ENCODE results near the gene TACC3. TPM values are rescaled to one million over a fixed set of nuclear protein-coding genes. Genes with fewer than 3 reads are reported as not detected.

The TACC3 gene
- total and polyA plus RNA-seq, 2 experiments from 2014 or later: 18.1 to 78.2 TPM

DNA sequence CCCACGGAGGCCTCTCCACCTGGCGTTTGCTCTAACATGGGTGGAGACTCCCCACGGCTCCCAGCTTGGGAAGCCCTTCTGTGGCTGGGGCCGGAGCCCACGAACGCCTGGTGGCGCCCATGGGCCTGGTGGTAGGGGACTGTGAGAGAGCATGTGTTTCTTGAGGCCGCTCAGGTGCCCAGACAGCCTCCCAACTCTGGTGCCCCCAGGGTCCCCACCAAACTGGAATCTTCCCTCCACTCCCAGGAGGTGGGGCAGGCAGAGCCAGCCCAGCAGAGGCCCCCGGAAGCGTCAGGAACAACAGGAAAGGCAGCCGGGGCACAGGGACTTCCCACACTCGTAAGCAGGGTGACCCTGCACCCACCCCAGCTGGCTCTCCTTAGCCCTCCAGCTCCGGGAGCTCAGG lies 38.5 kb downstream of the TACC3 start:
- Histone ChIP-seq H3K36me3 (no peaks in the 10 kb centered on the region), H3K4me3 (no peak overlapping the region), H3K9me3 (ENCODE audit: low read depth) (no peaks in the 10 kb centered on the region), H3K4me1 (ENCODE audit: low read depth) (no peaks in the 10 kb centered on the region), H3K27ac (no peak overlapping the region), H3K27me3 (no peaks in the 10 kb centered on the region)
- no peak for DNase-seq (ENCODE audit: low read depth in 1 of 2, low spot score in 1 of 2)
- TF ChIP-seq, protein P1, sequence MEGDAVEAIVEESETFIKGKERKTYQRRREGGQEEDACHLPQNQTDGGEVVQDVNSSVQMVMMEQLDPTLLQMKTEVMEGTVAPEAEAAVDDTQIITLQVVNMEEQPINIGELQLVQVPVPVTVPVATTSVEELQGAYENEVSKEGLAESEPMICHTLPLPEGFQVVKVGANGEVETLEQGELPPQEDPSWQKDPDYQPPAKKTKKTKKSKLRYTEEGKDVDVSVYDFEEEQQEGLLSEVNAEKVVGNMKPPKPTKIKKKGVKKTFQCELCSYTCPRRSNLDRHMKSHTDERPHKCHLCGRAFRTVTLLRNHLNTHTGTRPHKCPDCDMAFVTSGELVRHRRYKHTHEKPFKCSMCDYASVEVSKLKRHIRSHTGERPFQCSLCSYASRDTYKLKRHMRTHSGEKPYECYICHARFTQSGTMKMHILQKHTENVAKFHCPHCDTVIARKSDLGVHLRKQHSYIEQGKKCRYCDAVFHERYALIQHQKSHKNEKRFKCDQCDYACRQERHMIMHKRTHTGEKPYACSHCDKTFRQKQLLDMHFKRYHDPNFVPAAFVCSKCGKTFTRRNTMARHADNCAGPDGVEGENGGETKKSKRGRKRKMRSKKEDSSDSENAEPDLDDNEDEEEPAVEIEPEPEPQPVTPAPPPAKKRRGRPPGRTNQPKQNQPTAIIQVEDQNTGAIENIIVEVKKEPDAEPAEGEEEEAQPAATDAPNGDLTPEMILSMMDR (IDR thresholded peaks at IDR 0.05; ENCODE audit: low read depth, low read length): no peak

DNA sequence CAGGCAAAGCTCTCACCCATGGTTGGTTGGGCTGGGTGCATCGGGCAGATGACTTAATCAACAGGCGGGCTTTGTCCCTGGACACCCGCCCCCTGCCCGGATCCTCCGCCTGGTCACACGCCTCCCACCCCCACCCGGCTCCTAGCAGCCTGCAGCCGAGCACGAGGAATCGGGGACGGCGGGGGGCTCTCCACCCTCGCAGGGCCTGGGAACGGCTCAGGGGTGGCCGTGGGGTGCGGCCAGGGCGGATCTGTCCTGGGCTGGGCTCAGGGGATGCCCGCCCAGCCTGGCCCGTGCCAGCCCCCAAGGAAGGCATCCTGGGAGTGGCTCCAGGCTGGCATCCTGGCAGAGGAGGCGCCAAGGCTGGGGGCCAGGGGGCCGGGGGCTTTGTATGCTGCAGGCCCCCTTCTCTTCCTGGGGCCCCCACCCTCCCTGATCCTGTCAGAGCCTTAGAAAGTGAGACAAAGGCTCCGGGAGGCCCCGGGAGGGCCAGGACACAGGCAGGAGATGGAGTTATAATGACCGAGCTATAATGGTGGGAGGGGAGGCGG lies 39.3 kb downstream of the TACC3 start:
- no peaks in the 10 kb centered on the region for H3K4me1 ChIP-seq (ENCODE audit: low read depth)
- no peak for DNase-seq (ENCODE audit: low read depth in 1 of 2, low spot score in 1 of 2)
- no peak overlapping the region for H3K27ac ChIP-seq
- TF ChIP-seq, protein P1 (IDR thresholded peaks at IDR 0.05; ENCODE audit: low read depth, low read length): no peak
- H3K36me3 ChIP-seq: no peaks in the 10 kb centered on the region
- no peak overlapping the region for H3K4me3 ChIP-seq
- H3K27me3 ChIP-seq: no peaks in the 10 kb centered on the region
- no peaks in the 10 kb centered on the region for H3K9me3 ChIP-seq (ENCODE audit: low read depth)

DNA sequence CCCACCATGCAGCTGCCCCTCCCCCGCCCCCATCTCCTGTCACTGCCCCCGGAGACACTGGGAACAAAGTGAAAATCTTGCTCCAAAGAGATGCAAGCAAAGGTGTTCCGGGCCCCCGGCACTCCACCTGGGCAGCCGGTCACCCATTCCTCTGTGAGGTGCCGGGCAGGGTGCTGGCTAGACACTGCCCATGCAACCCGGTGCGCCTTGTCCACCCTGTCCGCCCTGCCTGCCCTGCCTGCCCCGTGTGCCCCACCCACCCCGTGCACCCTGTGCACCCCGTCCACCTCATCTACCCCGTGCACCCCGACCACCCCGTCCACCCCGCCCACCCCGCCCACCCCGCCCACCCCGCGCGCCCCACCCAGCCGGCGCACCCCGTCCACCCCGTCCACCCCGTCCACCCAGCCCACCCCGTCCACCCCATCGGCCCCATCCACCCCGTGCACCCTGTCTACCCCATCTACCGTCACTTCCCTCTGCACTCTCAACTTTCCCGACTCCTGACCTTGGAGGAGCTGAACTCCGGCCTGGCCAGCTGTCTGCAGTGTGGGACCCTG lies 39.9 kb downstream of the TACC3 start:
- DNase-seq (ENCODE audit: low read depth in 1 of 2, low spot score in 1 of 2): no peak
- H3K4me3 ChIP-seq: no peak overlapping the region
- TF ChIP-seq, protein P1 (IDR thresholded peaks at IDR 0.05; ENCODE audit: low read depth, low read length): no peak
- no peaks in the 10 kb centered on the region for H3K9me3 ChIP-seq (ENCODE audit: low read depth)
- no peaks in the 10 kb centered on the region for H3K27me3 ChIP-seq
- no peaks in the 10 kb centered on the region for H3K36me3 ChIP-seq
- no peaks in the 10 kb centered on the region for H3K4me1 ChIP-seq (ENCODE audit: low read depth)
- H3K27ac ChIP-seq: no peak overlapping the region

DNA sequence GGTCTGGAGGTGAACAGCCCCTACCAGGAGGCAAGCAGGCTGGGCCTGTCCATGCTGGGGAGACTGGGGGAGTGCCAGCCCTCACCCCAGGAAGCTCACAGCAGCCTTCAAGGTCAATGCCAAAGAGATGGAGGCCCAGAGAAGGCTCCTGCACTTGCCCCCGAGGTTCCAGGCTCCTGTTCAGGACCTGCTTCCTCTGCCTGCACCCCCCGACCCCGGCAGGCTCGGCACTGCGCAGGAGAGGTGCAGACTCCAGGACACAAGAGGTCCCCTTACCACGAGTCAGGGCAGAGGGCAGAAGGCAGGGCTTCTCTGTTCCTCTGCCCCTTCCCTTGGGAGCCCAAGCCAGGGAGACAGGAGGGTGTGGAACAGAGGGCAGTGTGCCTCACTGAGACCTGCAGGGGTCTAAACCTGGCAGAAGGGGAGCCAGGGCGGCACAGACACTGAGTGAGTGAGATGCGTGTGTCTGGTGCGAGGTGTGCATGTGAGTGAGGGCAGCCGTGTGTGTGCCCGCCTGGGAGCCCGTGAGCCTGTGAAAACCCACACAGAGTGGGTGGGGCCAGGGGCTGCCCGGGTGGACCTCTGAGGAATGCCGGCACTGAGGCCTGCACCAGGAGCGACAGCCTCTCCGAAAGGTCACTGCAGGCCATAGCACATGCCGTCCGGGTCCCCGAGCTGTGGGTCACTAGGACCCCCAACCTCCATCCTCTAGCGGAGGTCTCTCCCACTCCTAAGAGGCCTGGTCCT lies 41.1 kb downstream of the TACC3 start:
- H3K36me3 ChIP-seq: no peaks in the 10 kb centered on the region
- no peak for DNase-seq (ENCODE audit: low read depth in 1 of 2, low spot score in 1 of 2)
- H3K4me1 ChIP-seq (ENCODE audit: low read depth): peaks cover 4% of the 10 kb centered on the region
- H3K9me3 ChIP-seq (ENCODE audit: low read depth): no peaks in the 10 kb centered on the region
- no peak overlapping the region for H3K27ac ChIP-seq
- TF ChIP-seq, protein P1 (IDR thresholded peaks at IDR 0.05; ENCODE audit: low read depth, low read length): no peak
- no peaks in the 10 kb centered on the region for H3K27me3 ChIP-seq
- no peak overlapping the region for H3K4me3 ChIP-seq

DNA sequence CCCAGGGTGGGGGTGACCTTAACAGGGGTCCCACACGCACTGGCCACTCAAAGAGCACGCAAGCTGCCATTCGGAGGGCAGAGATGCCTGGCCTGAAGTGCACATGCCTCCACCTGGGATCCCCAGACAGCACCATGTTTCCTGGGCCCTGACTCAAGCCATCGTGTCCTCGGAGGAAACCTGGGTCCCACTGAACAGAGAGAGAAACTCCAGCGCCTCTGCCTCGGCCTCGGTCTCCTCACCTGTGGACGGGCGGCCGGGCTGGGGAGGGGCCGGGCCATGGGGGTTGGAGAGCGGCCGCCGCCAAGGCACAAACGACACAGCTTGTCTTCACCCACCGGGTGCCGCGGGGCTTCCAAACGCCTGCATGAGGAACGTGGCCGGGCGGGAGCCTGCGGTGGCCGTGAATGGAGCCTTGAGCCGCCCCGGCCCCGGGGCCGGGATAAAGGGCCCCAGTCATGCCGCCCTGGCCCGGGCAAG lies 41.8 kb downstream of the TACC3 start:
- DNase-seq (ENCODE audit: low read depth in 1 of 2, low spot score in 1 of 2): no peak
- Histone ChIP-seq H3K27me3 (no peaks in the 10 kb centered on the region), H3K9me3 (ENCODE audit: low read depth) (no peaks in the 10 kb centered on the region), H3K4me1 (ENCODE audit: low read depth) (peaks cover 6% of the 10 kb centered on the region), H3K27ac (no peak overlapping the region), H3K36me3 (no peaks in the 10 kb centered on the region), H3K4me3 (no peak overlapping the region)
- TF ChIP-seq, protein P1 (IDR thresholded peaks at IDR 0.05; ENCODE audit: low read depth, low read length): no peak

All from cardiac muscle cell (in vitro differentiated cells and primary cell).